ENCODE results near the gene TMX3.

DNA sequence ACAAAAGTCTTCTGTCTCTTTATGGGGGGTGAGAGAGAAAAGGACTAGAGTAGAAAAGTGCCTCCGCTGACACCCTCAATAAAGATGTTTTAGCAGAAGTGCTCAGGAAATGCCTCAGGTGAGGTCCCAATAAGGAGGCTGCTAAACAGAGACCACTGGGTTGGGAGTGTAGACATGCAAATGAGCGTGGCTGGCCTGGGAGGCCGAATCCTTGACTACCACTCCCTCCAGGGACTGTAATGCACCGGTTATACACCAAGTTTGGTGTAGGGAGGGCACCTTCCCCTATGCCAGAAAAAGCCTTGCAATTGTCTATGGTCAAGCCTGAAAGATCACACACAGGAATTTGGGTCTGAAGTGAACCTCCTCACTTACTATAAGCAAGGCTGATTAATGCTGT is 1.8 kb downstream of the TMX3 start:
- no peak for TF ChIP-seq CTCF (IDR thresholded peaks at IDR 0.05; ENCODE audit: extremely low read depth in 1 of 2, insufficient read depth in 1 of 2, low read depth in 1 of 2, low read length in 2 of 2)
- no peak for TF ChIP-seq POLR2A (IDR thresholded peaks at IDR 0.05; ENCODE audit: low read depth, low read length)
- no peak for TF ChIP-seq FOS (IDR thresholded peaks at IDR 0.05; ENCODE audit: borderline replicate concordance, insufficient read depth, low read length)
- TF ChIP-seq, protein P1, sequence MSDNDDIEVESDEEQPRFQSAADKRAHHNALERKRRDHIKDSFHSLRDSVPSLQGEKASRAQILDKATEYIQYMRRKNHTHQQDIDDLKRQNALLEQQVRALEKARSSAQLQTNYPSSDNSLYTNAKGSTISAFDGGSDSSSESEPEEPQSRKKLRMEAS (IDR thresholded peaks at IDR 0.05; ENCODE audit: insufficient read depth, insufficient read length): no peak
- no peak for TF ChIP-seq EZH2 (IDR thresholded peaks at IDR 0.05; ENCODE audit: borderline replicate concordance, low read depth, low read length, severe bottlenecking)
- TF ChIP-seq POLR2AphosphoS5 (IDR thresholded peaks at IDR 0.05; ENCODE audit: insufficient read depth, low read depth, low read length): no peak

Data from endothelial cell of umbilical vein (primary cell).